Stimulated activated CD4-positive, alpha-beta T cell treated with anti-CD3 and anti-CD28 coated beads, Interleukin-4, amount 100 ng/mL, for 1 hour (primary cell): ENCODE measurements around the gene EFCAB5.
"Not testable (repeated sequence)": the region's sequence is repeated elsewhere in the genome, so short reads cannot be mapped to it uniquely, and the experiment has no call there.

Experiments used
- DNase-seq: peaks from one replicate; pipeline ENCODE4 v3.0.0-alpha.2; 2020

Gene EFCAB5

DNA sequence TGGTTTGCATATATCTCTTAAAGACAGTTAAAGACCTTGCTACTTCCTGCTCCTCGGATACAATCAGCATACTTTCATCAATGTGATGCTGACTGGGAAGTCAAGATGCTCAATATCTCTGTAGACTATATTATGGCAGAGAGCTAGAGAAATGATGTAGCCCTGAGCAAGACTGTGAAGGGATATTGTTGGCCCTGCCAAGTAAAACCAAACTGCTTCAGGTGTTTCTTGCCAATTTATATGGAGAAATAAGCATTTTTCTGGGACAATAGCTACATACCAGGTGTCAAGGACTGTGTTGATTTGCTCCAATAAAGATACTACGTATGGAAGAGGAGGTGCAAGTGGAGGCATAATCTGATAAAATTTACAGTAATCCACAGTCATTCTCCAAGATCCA lies 4.7 kb upstream of the EFCAB5 start:
- DNase-seq: no peak

DNA sequence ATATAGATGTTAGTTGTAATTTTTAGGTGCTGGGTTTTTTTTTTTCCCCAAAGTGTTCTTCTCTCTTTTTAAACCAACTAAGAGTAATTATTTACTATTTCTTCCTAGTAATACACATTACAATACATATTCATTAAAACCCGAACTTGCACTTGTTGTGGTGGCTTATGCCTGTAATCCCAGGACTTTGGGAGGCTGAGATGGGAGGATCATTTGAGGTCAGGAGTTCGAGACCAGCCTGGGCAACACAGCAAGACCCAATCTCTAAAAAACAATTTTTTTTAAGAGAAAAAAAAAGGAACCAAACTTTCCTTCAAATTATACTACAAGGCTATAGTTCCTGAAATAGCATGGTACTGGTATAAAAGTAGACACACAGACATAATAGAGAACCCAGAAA lies 3.8 kb downstream of the EFCAB5 start:
- no peak for DNase-seq

DNA sequence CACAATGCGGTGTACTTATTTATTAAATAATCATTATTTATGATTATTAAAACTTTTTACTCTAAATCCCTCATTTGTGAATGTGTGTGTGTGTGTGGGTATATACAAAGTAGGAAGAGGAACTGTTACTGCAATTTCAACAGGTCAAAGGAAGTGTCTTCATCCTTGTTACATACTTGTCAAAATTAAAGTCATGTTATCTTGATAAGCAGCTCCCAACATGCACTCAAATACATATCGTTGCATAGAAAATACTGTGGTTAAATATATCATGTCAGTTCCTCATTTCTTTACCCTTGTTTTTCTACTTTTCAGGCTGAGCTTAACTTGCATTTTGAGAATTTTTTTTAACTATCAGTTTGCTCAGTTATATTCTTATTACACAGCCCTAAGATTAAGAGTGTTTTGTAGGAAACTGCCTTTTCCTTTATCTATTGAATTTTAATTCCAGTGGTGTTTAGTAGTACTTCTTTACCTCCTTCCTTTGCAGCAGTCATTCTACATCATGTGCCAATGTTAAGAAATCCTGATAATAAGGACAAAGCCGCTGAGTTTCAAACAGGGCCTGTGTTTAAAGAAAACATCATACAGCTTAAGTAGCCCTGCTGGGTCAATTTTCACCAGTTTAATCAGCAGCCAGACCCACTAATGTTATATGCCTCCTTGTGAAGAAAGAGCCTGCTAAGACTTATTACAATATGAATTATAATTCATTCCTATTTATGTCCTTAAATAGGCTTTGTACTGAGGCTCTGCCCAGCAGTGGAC lies 7.2 kb downstream of the EFCAB5 start:
- no peak for DNase-seq

DNA sequence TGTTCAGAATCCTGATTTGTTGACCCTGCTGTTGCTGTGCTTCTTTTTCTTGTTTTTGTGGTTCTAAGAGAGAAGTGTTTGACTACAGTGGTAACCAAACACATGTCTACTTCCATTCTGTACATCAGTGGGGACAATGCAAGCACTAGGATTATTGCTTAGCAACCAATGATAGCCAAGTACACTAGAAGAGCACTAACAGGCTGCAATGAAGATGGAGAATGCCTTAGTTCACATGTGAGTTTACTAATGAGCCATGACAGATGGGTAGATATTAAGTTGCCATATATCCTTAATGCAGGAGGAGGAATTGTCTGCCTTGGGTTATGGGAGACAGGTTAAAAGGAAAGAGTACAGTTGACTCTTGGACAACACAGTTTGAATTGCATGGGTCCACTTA lies 8.3 kb downstream of the EFCAB5 start:
- no peak for DNase-seq

DNA sequence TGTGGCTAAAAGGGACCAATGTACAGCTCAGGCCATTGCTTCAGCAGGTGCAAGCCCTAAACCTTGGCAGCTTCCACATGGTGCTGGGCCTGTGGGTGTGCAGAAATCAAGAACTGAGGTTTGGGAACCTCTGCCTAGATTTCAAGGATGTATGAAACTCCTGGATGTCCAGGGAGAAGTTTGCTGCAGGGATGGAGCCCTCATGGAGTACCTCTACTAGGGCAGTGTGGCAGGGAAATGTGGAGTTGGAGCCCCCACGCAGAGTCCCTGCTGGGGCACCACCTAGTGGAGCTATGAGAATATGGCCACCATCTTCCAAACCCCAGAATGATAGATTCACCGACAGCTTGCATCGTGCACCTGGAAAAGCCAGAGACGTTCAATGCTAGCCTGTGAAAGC lies 13.0 kb downstream of the EFCAB5 start:
- no peak for DNase-seq

DNA sequence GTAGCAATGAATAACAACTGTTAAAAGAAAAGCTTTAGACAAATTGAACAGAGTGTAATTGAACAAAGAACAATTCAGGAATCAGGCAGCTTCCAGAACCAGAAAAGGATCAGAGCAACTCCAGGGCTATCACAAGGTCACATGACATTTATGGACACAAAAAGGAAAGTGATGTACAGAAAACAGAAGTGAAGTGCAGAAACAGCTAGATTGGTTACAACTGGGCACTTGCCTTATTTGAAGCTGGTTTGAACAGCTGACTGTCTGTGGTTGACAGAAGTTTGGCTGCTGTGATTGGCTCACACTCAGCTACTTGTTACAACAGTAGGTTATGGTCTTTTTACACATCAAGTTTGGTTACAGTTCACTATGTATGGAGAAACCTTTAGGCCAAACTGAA lies 14.8 kb downstream of the EFCAB5 start:
- no peak for DNase-seq

DNA sequence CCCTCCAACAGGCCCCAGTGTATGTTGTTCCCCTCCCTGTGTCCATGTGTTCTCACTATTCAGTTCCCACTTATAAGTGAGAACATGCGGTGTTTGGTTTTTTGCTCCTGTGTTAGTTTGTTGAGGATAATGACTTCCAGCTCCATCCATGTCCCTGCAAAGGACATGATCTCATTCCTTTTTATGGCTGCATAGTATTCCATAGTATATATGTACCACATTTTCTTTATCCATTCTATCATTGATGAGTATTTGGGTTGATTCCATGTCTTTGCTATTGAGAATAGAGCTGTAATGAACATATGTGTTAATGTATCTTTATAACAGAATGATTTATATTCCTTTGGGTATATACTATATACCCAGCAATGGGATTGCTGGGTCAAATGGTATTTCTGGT lies 16.1 kb downstream of the EFCAB5 start:
- DNase-seq: not testable (repeated sequence)

DNA sequence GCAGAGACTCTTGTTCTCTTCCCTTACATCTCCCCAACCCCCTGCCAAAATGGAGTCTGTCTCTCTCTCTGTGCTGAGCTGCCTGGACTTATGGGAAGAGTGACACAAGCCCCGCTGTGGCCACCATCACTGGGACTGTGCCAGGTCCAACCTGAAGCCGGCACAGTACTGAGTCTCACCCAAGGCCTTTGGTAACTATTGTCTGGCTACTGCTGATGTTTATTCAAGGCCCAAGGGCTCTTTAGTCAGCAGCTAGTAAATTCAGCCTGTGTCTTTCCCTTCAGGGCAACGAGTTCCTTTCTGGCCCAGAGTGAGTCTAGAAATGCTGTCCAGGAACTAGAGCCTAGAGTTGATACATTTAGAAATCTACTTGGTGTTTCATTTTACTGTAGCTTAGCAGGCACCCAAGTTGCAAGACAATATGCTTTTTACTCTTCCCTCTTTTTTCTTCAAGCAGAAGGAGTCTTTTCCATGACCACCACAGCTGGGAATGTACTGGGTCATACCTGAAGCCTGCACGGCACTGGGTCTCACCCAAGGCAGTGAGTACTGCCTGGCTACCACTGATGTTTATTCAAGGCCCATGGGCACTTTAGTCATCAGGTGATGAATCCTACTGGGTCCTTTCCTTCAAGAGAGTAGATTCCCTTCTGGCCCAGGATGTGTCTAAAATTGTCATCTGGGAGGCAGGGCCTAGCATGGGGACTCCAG lies 17.7 kb downstream of the EFCAB5 start:
- DNase-seq: no peak

DNA sequence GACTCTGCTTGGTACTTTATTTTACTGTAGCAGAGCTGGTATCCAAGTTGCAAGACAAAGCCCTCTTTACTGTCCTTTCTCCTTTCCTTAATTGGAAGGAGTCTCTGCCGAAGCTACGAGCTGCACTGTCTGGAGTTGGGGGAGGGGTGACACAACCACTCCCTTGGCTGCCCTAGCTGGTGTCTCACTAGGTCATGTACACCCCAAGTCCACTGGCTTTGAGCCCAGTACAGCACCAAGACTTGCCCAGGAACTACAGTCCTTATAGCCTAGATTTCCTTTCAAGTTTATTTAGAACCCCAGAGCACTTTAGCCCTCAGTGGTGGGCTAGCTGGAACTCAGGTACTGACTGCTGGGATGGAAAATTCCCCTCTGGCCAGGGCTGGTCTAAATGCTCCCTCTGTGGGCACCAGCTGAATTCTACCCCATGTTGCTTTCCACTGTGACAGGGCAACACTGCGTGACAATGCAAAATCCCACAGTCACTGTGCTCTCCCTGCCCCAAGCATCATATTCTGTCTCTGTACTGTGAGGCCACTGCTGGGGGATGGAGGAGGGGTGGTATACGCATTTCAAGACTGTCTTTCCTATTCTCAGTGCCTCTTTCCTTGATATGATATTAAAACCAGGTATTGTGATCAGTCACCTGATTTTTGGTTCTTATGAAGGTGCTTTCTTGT lies 18.4 kb downstream of the EFCAB5 start:
- DNase-seq: no peak

DNA sequence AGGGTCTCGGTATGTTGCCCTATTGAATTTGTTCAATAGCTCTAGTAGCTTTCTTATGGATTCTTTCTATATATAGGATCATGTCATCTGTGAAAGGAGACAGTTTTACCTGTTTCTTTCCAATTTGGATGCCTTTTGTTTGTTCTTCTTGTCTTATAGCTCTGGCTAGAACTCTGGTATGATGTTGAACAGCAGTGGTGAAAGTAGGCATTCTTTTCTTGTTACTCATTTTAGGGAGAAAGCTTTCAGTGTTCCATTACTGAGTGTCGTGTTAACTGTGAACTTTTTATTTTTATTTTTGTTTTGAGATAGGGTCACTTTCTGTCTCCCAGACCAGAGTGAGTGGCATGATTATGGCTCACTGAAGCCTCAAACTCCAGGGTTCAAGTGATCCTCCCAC lies 21.2 kb downstream of the EFCAB5 start:
- no peak for DNase-seq

DNA sequence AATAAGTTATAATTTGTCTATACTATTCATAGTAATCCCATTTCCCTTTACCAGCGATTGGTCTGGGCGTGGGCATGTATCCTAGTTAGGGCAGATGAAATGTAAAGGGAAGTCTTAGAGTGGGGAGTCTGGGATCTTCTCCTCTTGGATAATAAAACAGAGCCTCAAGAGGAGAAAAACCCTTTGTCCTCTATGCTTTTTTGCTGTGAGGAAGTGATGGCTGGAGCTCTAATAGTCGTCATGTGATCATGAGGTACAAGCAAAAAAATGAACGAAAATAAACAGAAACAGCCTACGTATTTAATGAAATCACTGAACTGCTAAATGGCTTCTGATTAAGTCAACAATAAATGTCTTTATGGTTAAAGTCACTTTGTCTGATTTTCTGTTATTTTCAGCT lies 26.8 kb downstream of the EFCAB5 start:
- no peak for DNase-seq

DNA sequence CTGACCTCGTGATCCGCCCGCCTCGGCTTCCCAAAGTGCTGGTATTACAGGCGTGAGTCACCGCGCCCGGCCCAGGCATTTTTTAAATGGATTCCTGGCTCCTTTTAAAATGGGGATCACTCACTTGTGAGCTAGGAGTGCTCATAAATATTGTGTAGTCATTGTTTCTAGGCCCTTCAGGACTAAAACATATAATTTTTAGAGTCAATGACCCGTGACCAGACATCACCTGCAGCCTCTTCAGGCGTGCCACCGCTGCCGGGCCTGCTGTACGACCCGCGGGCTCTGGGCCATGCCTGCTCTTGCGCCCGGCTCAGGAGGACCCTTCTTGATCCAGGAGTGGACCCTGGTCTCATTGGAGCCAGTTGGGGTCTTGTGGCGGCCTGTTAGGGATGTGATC lies 30.8 kb downstream of the EFCAB5 start:
- no peak for DNase-seq

DNA sequence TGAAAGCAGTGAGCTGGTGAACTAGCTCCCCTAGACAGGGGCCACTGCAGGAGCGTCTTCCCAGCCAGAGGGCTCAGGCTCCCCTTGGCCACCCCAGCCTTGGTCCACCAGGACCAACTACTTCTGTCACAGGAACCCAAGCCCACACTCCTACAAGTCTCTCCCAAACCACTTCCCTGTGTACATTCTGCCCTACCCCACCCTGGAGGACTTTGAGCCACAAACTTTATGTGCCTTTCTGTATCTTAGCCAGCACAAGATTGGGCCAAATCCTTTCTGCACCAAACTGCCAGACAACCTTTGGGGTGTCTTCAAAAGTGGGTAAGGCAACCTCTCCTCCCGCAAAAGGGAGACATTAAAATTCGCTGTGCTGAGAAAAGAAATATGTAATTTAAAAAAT lies 31.6 kb downstream of the EFCAB5 start:
- no peak for DNase-seq

DNA sequence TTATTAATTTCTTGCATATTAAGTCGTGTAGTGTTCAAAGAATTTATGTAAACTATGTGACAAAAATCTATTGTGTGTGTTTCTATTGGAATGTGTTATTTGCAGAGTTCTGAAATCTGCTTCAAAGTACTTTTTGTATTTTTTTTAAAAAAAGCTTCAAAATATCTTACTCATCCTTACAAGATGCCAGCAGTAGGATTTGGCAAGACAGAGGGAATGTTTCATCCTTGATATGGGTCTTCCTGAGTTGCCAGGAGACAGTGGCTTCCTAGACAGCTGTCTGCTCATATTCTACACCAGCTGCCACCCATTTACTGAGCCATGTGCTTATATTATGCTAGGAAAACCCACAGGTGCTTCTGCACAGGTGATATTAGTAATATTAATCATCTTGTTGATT lies 36.4 kb downstream of the EFCAB5 start:
- DNase-seq: no peak

DNA sequence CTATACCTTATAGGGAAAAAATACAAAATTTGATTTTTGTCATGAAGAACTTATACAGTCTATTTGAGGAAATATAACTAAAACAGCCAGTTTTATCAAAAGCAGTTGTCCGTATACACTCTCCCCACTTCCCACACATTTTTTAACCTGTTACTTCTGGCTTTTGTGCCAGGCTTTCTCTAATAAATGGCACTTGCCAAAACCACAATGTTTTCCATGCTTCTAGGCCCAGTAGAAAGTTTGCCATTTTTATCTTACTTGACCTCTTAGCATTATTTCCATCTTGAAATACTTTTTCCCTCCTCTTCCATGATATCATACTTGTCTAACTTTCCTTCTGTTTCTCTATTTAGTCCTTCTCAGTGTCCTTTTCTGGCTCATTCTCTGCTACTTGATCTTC lies 38.8 kb downstream of the EFCAB5 start:
- DNase-seq: no peak

DNA sequence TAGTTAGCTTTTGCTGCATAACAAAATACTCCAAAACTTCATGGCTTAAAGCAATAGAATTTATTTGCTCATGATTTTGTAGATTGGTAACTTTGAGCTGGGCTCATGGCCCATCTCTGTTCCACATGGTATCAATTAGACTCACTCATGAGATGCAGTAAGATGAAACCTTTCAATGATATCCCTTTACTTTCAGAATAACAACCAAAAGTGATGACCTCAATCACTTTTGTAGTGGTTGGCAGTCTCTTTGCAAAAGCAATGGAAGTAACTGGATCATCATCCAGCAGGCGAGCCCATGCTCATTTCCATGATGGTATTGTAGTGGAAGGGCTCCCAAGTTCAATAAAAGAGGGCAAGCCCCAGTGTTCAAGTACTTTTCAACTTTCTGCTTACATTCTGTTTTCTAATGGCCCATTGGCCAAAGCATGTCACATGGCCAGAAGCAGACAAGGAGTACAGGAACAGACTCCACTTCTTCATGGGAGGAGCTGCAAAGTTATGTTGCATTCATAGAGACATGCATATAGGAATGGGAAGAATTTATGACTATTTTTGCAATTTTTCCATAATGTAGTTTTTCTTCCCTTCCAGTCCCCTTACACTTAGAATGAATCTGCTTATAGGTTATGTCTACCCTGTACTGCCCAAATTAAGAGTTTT lies 41.7 kb downstream of the EFCAB5 start:
- no peak for DNase-seq

DNA sequence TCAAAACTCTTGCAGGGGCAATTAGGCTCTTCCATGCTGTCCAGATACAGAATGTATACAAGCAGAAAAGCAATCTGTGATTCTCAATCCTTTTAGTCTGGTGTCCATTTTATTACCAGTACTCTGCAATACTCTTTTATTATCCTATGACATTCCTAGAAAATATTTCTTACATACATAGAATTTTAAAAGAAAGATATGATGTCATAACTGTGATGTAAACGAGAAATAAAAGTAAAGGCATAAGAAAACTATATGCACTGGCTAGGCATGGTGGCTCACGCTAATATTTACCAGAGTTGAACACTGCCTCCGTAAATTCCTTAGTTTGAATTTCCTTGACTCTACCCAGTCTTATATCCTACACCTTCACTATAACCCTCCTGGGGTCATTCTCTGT lies 55.0 kb downstream of the EFCAB5 start:
- DNase-seq: no peak

DNA sequence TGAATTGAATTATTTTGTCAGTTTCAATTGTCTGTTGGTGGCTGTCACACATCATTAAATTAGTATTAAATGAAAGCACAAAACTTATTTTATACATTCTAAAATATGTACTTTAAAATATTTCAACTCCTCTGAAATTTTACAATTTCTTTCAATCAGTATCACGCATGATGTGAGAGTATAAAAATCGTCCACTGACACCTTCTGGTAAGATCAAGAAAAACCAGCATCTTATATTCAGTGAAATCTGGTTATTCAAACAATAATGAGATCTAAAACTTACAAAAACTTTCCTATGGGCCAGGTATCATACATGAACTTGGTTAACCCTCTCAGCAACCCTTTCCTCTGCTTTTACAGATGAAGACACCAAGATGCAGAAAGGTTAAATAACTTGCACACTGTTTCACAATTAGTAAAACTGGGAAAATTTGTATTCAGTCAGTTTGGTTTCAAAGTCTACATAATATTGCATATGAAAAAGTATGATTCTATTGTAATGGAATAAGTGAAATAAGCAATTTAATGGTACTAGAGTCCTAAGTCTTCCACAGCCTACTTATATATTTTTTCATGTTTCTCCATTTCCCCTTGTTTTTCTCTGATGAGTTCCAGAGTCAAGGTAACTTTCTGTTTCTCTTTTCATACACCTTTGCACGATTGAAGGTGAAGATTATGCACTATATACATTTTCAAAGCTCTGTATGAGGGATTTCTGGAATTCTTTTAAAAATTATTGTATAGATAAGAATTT lies 58.7 kb downstream of the EFCAB5 start:
- DNase-seq: no peak

DNA sequence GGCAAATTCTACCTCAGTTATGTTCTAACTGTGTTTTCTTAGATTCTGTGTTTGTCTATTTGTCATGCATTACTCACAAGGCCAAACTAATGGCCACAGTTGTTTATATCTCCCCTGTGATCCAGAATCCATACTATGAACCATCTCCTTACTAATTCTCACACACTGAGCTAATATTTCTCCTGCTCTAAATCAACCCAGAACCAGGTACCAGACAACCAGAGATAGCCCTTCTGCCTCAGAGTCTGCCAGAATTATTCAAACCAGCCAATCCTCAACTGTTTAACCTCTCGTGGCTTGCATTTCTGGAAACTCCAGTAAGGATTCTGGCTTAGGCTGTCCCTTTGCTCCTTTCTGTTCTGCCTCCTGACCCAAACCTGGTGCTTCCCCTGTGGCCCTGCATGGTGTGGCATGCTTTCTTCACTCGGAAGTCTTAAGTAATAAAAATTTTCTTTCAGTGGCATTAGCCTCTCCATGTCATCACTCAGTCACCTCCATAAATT lies 59.4 kb downstream of the EFCAB5 start:
- no peak for DNase-seq

DNA sequence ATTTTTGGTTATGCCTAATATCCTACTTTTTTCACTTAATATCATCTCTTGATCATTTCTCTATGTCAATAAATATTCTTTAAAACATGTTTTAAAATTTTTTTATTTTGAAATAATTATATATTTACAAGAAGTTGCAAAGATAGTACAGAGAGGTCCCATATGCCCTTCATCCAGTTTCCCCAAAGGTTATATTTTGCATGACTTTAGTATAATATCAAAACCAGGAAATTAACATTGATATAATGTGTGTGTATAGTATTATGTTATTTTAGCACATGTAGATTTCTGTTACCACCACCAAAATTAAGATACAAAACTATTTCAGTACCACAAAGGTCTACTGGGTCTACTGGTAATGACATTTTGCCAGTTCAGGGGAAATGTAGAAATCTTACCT lies 60.7 kb downstream of the EFCAB5 start:
- DNase-seq: no peak

DNA sequence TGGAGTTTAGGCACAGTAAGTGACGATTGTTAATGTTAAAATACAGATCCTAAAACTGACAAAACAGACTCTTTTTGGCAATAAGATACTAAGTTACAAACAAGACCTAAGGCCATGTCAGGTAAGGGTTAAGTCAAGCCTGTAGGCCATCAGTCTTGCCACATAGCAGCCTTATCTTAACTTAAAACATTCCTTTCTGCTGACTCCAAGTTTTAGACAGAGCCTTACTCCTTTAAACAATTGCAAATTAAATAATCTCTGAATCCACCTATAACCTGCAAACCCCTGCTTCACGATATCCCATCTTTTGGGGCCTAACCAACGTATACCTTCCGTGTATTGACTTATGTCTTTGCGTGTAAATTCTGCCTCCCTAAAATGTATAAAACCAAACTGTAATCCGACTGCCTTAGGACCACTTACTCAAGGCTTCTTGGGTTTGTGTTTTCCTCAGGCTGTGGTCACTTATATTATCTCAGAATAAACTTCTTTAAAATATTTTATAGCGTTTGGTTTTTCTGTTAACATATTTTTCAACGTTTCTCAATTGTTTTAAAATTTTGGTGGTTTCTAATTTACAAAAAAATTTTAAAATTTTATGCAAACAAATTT lies 64.4 kb downstream of the EFCAB5 start:
- no peak for DNase-seq

DNA sequence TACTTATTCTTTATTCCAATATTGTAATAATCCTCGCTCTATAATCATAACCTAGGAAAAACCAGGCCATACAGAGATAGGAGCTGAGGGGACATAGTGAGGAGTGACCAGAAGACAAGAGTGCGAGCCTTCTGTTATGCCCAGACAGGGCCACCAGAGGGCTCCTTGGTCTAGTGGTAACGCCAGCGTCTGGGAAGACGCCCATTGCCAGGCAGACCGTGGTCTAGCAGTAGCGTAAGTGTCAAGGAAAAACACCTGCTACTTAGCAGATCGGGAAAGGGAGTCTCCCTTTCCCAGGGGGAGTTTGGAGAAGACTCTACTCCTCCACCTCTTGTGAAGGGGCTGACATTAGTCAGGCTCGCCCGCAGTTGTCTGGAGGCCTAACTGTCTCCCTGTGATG lies 70.5 kb downstream of the EFCAB5 start:
- DNase-seq: not testable (repeated sequence)
